ENCODE results near the gene SVOPL.
"Not testable (repeated sequence)": the region's sequence is repeated elsewhere in the genome, so short reads cannot be mapped to it uniquely, and the experiment has no call there.

The SVOPL gene

GRCh38 chr7:138738114-138738513, 37.0 kb upstream of the SVOPL start:
- H3K9me2 ChIP-seq (replicated peaks; ENCODE audit: insufficient read depth, low read length): no peaks in the 10 kb centered on the region
- H3K4me1 ChIP-seq (ENCODE audit: low read length): no peaks in the 10 kb centered on the region
- TF ChIP-seq, protein P1, sequence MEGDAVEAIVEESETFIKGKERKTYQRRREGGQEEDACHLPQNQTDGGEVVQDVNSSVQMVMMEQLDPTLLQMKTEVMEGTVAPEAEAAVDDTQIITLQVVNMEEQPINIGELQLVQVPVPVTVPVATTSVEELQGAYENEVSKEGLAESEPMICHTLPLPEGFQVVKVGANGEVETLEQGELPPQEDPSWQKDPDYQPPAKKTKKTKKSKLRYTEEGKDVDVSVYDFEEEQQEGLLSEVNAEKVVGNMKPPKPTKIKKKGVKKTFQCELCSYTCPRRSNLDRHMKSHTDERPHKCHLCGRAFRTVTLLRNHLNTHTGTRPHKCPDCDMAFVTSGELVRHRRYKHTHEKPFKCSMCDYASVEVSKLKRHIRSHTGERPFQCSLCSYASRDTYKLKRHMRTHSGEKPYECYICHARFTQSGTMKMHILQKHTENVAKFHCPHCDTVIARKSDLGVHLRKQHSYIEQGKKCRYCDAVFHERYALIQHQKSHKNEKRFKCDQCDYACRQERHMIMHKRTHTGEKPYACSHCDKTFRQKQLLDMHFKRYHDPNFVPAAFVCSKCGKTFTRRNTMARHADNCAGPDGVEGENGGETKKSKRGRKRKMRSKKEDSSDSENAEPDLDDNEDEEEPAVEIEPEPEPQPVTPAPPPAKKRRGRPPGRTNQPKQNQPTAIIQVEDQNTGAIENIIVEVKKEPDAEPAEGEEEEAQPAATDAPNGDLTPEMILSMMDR (IDR thresholded peaks at IDR 0.05; ENCODE audit: low read length): no peak
- TF ChIP-seq EZH2phosphoT487 (IDR thresholded peaks at IDR 0.05; ENCODE audit: low read length) (no peak), EZH2 (optimal IDR thresholded peaks at IDR 0.05; ENCODE audit: low read depth, low read length) (no peak)
- H3K27me3 ChIP-seq (replicated peaks; ENCODE audit: insufficient read depth, low read length): no peaks in the 10 kb centered on the region
- H3K79me2 ChIP-seq (ENCODE audit: low read length): no peaks in the 10 kb centered on the region
- no peak overlapping the region for H3K4me3 ChIP-seq (ENCODE audit: low read length)
- no peaks in the 10 kb centered on the region for H3K36me3 ChIP-seq (replicated peaks; ENCODE audit: insufficient read depth, low read length)
- H3K9me3 ChIP-seq (replicated peaks; ENCODE audit: insufficient read depth, low read length): no peaks in the 10 kb centered on the region
- H3F3A ChIP-seq (ENCODE audit: insufficient read depth, low read length): no peaks in the 10 kb centered on the region
- H3K4me2 ChIP-seq (ENCODE audit: low read depth, low read length): no peak overlapping the region
- no peaks in the 10 kb centered on the region for H4K20me1 ChIP-seq (ENCODE audit: insufficient read depth, low read length)
- no peak for DNase-seq
- H3K9ac ChIP-seq (ENCODE audit: low read length): no peak overlapping the region
- no peak overlapping the region for H3K27ac ChIP-seq (ENCODE audit: low read length)
- H2AFZ ChIP-seq (ENCODE audit: low read length): no peak overlapping the region

GRCh38 chr7:138735399-138735798, 34.2 kb upstream of the SVOPL start:
- no peak overlapping the region for H3K4me3 ChIP-seq (ENCODE audit: low read length)
- no peak for TF ChIP-seq EZH2phosphoT487 (IDR thresholded peaks at IDR 0.05; ENCODE audit: low read length)
- TF ChIP-seq EZH2 (optimal IDR thresholded peaks at IDR 0.05; ENCODE audit: low read depth, low read length): no peak
- no peaks in the 10 kb centered on the region for H3K9me3 ChIP-seq (replicated peaks; ENCODE audit: insufficient read depth, low read length)
- H3K4me2 ChIP-seq (ENCODE audit: low read depth, low read length): no peak overlapping the region
- no peaks in the 10 kb centered on the region for H3K36me3 ChIP-seq (replicated peaks; ENCODE audit: insufficient read depth, low read length)
- H3F3A ChIP-seq (ENCODE audit: insufficient read depth, low read length): no peaks in the 10 kb centered on the region
- no peaks in the 10 kb centered on the region for H4K20me1 ChIP-seq (ENCODE audit: insufficient read depth, low read length)
- no peak overlapping the region for H3K27ac ChIP-seq (ENCODE audit: low read length)
- H3K27me3 ChIP-seq (replicated peaks; ENCODE audit: insufficient read depth, low read length): no peaks in the 10 kb centered on the region
- no peak overlapping the region for H3K9ac ChIP-seq (ENCODE audit: low read length)
- H3K4me1 ChIP-seq (ENCODE audit: low read length): no peaks in the 10 kb centered on the region
- no peak for DNase-seq
- no peak overlapping the region for H2AFZ ChIP-seq (ENCODE audit: low read length)
- H3K9me2 ChIP-seq (replicated peaks; ENCODE audit: insufficient read depth, low read length): no peaks in the 10 kb centered on the region
- H3K79me2 ChIP-seq (ENCODE audit: low read length): no peaks in the 10 kb centered on the region

DNA sequence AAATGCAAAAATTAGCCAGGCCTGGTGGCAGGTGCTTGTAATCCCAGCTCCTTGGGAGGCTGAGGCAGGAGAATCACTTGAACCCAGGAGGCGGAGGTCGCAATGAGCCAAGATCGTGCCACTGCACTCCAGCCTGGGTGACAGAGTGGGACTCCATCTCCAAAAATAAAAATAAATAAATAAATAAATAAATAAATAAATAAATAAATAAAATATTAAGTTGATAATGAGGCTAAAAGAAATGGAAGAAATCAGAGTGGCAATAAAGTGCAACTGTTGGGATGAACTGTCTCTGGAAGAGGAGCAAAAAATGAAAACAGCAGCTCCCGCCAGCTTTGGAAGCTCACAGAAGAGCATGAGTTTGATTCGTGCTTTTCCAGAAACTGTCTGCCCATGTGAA, 30.6 kb upstream of the SVOPL start:
- not testable (repeated sequence) for H3K9ac ChIP-seq (ENCODE audit: low read length); H3K79me2 ChIP-seq (ENCODE audit: low read length); H4K20me1 ChIP-seq (ENCODE audit: insufficient read depth, low read length); H3F3A ChIP-seq (ENCODE audit: insufficient read depth, low read length); H3K4me3 ChIP-seq (ENCODE audit: low read length); H3K9me3 ChIP-seq (replicated peaks; ENCODE audit: insufficient read depth, low read length); H3K4me1 ChIP-seq (ENCODE audit: low read length); H3K27me3 ChIP-seq (replicated peaks; ENCODE audit: insufficient read depth, low read length); H3K36me3 ChIP-seq (replicated peaks; ENCODE audit: insufficient read depth, low read length); H3K4me2 ChIP-seq (ENCODE audit: low read depth, low read length); H2AFZ ChIP-seq (ENCODE audit: low read length); H3K9me2 ChIP-seq (replicated peaks; ENCODE audit: insufficient read depth, low read length); DNase-seq; H3K27ac ChIP-seq (ENCODE audit: low read length)

DNA sequence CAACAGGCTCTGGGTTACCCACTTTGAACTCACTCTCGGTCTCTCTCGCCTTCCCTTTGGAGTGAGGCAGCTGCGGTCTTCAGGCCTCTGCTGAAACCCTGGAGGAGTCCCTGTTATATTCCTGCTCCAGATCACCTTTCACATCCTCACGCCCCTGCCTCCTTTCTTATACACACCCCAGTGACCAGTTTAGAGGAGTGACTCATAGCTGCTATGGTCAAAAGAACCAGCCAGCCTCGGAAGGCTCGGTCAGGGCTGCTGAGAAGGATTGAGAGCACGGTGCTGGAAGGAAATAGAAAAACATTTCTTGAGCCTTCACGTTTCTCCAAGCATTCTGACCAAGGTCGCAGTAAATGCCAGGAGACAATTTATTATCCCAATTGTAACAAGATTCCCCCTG, 28.3 kb upstream of the SVOPL start:
- no peaks in the 10 kb centered on the region for H3K9me2 ChIP-seq (replicated peaks; ENCODE audit: insufficient read depth, low read length)
- H3K27ac ChIP-seq (ENCODE audit: low read length): no peak overlapping the region
- no peaks in the 10 kb centered on the region for H3K9me3 ChIP-seq (replicated peaks; ENCODE audit: insufficient read depth, low read length)
- H3K9ac ChIP-seq (ENCODE audit: low read length): no peak overlapping the region
- H4K20me1 ChIP-seq (ENCODE audit: insufficient read depth, low read length): no peaks in the 10 kb centered on the region
- DNase-seq: no peak
- no peak overlapping the region for H2AFZ ChIP-seq (ENCODE audit: low read length)
- no peaks in the 10 kb centered on the region for H3F3A ChIP-seq (ENCODE audit: insufficient read depth, low read length)
- H3K27me3 ChIP-seq (replicated peaks; ENCODE audit: insufficient read depth, low read length): no peaks in the 10 kb centered on the region
- no peak overlapping the region for H3K4me2 ChIP-seq (ENCODE audit: low read depth, low read length)
- no peak overlapping the region for H3K4me3 ChIP-seq (ENCODE audit: low read length)
- no peaks in the 10 kb centered on the region for H3K36me3 ChIP-seq (replicated peaks; ENCODE audit: insufficient read depth, low read length)
- no peaks in the 10 kb centered on the region for H3K79me2 ChIP-seq (ENCODE audit: low read length)
- no peak for TF ChIP-seq EZH2 (optimal IDR thresholded peaks at IDR 0.05; ENCODE audit: low read depth, low read length)
- TF ChIP-seq, protein P1 (IDR thresholded peaks at IDR 0.05; ENCODE audit: low read length): no peak
- no peak for TF ChIP-seq EZH2phosphoT487 (IDR thresholded peaks at IDR 0.05; ENCODE audit: low read length)
- H3K4me1 ChIP-seq (ENCODE audit: low read length): no peaks in the 10 kb centered on the region

Data from MM.1S (cell line).